Keratinocyte (primary cell): Measurements from ENCODE around the gene ZNF407. TPM values are rescaled to one million over a fixed set of nuclear protein-coding genes. Genes with fewer than 3 reads are reported as not detected.

Source experiments
- DNase-seq: peaks from one replicate; pipeline ENCODE4 v3.0.0-alpha.2; 2011; ENCODE audit warnings: low read depth, missing footprints, low spot score
- FAIRE-seq: peaks from 2 replicates; lab custom pipeline; 2011; peaks lifted over from hg19 to GRCh38; lab: Jason Lieb, UNC
- H2AFZ ChIP-seq: 2 replicates; pipeline ENCODE4 v1.6.0; 2012; ENCODE audit warnings: low read length, control low read depth, inconsistent platforms; ENCODE audit not compliant: control insufficient read depth
- H3K27ac ChIP-seq: 2 replicates; pipeline ENCODE4 v1.5.1; 2011; ENCODE audit warnings: low read length; ENCODE audit not compliant: control insufficient read depth, insufficient read depth
- H3K27me3 ChIP-seq: 3 replicates; pipeline ENCODE4 v1.6.0; 2011; ENCODE audit warnings: low read length; ENCODE audit not compliant: control insufficient read depth, insufficient read depth; ENCODE audit errors: extremely low read depth
- H3K36me3 ChIP-seq, 2 experiments: 2 replicates in 1 of 2; 3 replicates in 1 of 2; pipeline ENCODE4 v1.5.1; 2011; ENCODE audit warnings: low read length in 2 of 2, mild to moderate bottlenecking in 1 of 2; ENCODE audit not compliant: control insufficient read depth in 2 of 2, insufficient read depth in 2 of 2; ENCODE audit errors: extremely low read depth in 1 of 2
- H3K4me1 ChIP-seq: 3 replicates; pipeline ENCODE4 v1.5.1; 2011; ENCODE audit warnings: low read length; ENCODE audit not compliant: control insufficient read depth, insufficient read depth; ENCODE audit errors: extremely low read depth
- H3K4me2 ChIP-seq: 3 replicates; pipeline ENCODE4 v1.6.0; 2011; ENCODE audit warnings: low read depth, low read length; ENCODE audit not compliant: control insufficient read depth, insufficient read depth; ENCODE audit errors: extremely low read depth
- H3K4me3 ChIP-seq, 3 experiments: fragments of 200-600 bp in 1 of 3; sonication (generic) in 1 of 3; 2 replicates in 2 of 3; 3 replicates in 1 of 3; pipeline ENCODE4 v1.5.1; 2011 to 2016; ENCODE audit warnings: low read length in 3 of 3, mild to moderate bottlenecking in 3 of 3, control low read depth in 2 of 3, inconsistent platforms in 1 of 3, low read depth in 1 of 3, mixed read lengths in 1 of 3, mixed run types in 1 of 3, moderate library complexity in 1 of 3; ENCODE audit not compliant: control insufficient read depth in 2 of 3, insufficient read depth in 2 of 3; ENCODE audit errors: extremely low read depth in 1 of 3
- H3K79me2 ChIP-seq: 2 replicates; pipeline ENCODE4 v1.6.0; 2012; ENCODE audit warnings: low read length; ENCODE audit not compliant: control insufficient read depth, insufficient read depth
- H3K9ac ChIP-seq: 3 replicates; pipeline ENCODE4 v1.6.0; 2011; ENCODE audit warnings: low read length; ENCODE audit not compliant: control insufficient read depth, insufficient read depth; ENCODE audit errors: extremely low read depth
- H3K9me1 ChIP-seq: 3 replicates; pipeline ENCODE4 v1.6.0; 2011; ENCODE audit warnings: low read length; ENCODE audit not compliant: control insufficient read depth, insufficient read depth; ENCODE audit errors: extremely low read depth
- H3K9me3 ChIP-seq: 2 replicates; pipeline ENCODE4 v1.5.1; 2012; ENCODE audit warnings: low read depth, low read length; ENCODE audit not compliant: control insufficient read depth
- H4K20me1 ChIP-seq: 3 replicates; pipeline ENCODE4 v1.6.0; 2011; ENCODE audit warnings: low read length; ENCODE audit not compliant: control insufficient read depth, insufficient read depth; ENCODE audit errors: extremely low read depth
- CTCF ChIP-seq, 3 experiments: IDR thresholded peaks in 1 of 3; conservative IDR thresholded peaks in 1 of 3; optimal IDR thresholded peaks in 1 of 3; 2 replicates in 2 of 3; 3 replicates in 1 of 3; pipeline versions ENCODE3 to v1.5.1; 2011; ENCODE audit warnings: low read length in 3 of 3, mild to moderate bottlenecking in 3 of 3, moderate library complexity in 2 of 3, control low read depth in 1 of 3, inconsistent platforms in 1 of 3; ENCODE audit not compliant: insufficient read depth in 2 of 3; ENCODE audit errors: extremely low read depth in 1 of 3
- EZH2 ChIP-seq: IDR thresholded peaks from one replicate; pipeline ENCODE4 v1.6.1; 2012; ENCODE audit warnings: inconsistent platforms, mild to moderate bottlenecking, low read length, moderate library complexity
- dilution Hi-C: fragments of 300-500 bp; cut with MboI; formaldehyde crosslinking; loops from one replicate; pipeline ENCODE4 v1.7.0; 2020; ENCODE audit warnings: low sequenced_read_pairs; ENCODE audit not compliant: extremely low pct_ligation_motif_present
- polyA plus RNA-seq, 5 experiments: library from polyadenylated mRNA; depleted of rRNA in 3 of 5; stranded (reverse) in 3 of 5; stranded (forward) in 1 of 5; unstranded in 1 of 5; fragments of >200 nt; gene quantifications; 1 replicate in 1 of 5; 2 replicates in 3 of 5; 3 replicates in 1 of 5; pipeline versions ENCODE4 v1.2.1 to v1.2.3, GENCODE V29; 2011 to 2012; ENCODE audit warnings: missing spikeins in 2 of 5, low read depth in 1 of 5, low replicate concordance in 1 of 5

ZNF407 gene
- polyA plus RNA-seq, 1 donor (not counting 4 experiments of a cell fraction or from before 2014, with no cell fraction given), result 3.8 TPM

GRCh38 chr18:74804677-74805076 is 207.0 kb downstream of the ZNF407 start:
- FAIRE-seq, result no peak

GRCh38 chr18:74806073-74806472 is 208.4 kb downstream of the ZNF407 start:
- H3K9ac ChIP-seq, result peak overlapping the region; percentile 39
- DNase-seq (no peak), FAIRE-seq (peak; percentile 48)
- dilution Hi-C loops, result no loop called here
- no peaks in the 10 kb centered on the region for H3K27me3 ChIP-seq
- peak overlapping the region; percentile 91 for H3K27ac ChIP-seq
- H3K4me2 ChIP-seq, result peak overlapping the region; percentile 77
- H2AFZ ChIP-seq, result peak overlapping the region; percentile 61
- no peaks in the 10 kb centered on the region for H3K79me2 ChIP-seq
- no peak for TF ChIP-seq CTCF (optimal IDR thresholded peaks at IDR 0.05 in 1 of 3, IDR thresholded peaks at IDR 0.05 in 1 of 3, conservative IDR thresholded peaks at IDR 0.05 in 1 of 3; ENCODE audit: extremely low read depth in 1 of 3, insufficient read depth in 2 of 3, low read length in 3 of 3)
- TF ChIP-seq EZH2, result no peak
- H3K4me3 ChIP-seq, result peak overlapping the region in 2 of 3 experiments; percentile 19 to 26
- no peaks in the 10 kb centered on the region for H3K9me3 ChIP-seq
- H4K20me1 ChIP-seq, result no peaks in the 10 kb centered on the region
- H3K4me1 ChIP-seq, result peaks cover 26% of the 10 kb centered on the region
- H3K36me3 ChIP-seq, result no peaks in the 10 kb centered on the region
- no peaks in the 10 kb centered on the region for H3K9me1 ChIP-seq

More at GRCh38 chr18:74804677-74805076, 207.0 kb downstream of the ZNF407 start:
- Histone ChIP-seq H2AFZ (no peak overlapping the region), H3K27ac (no peak overlapping the region), H3K4me1 (peaks cover 26% of the 10 kb centered on the region), H3K9me3 (no peaks in the 10 kb centered on the region), H4K20me1 (no peaks in the 10 kb centered on the region), H3K79me2 (no peaks in the 10 kb centered on the region), H3K4me3 (no peak overlapping the region), H3K36me3 (no peaks in the 10 kb centered on the region), H3K27me3 (no peaks in the 10 kb centered on the region), H3K9ac (no peak overlapping the region), H3K9me1 (no peaks in the 10 kb centered on the region), H3K4me2 (no peak overlapping the region)
- dilution Hi-C loops, result no loop called here
- no peak for DNase-seq
- no peak for TF ChIP-seq EZH2
- no peak for TF ChIP-seq CTCF (optimal IDR thresholded peaks at IDR 0.05 in 1 of 3, IDR thresholded peaks at IDR 0.05 in 1 of 3, conservative IDR thresholded peaks at IDR 0.05 in 1 of 3; ENCODE audit: extremely low read depth in 1 of 3, insufficient read depth in 2 of 3, low read length in 3 of 3)
